T-helper 1 cell (primary cell): Measurements from ENCODE around the gene GMPR.

ENCODE experiments used
- DNase-seq, 5 donors: peaks; one replicate each; pipeline ENCODE4 v3.0.0-alpha.2; 2012 to 2020

GMPR gene

GRCh38 chr6:16305246-16305725 is 66.9 kb downstream of the GMPR start:
- no peak for DNase-seq

GRCh38 chr6:16305788-16306187 is 67.4 kb downstream of the GMPR start:
- no peak for DNase-seq

DNA sequence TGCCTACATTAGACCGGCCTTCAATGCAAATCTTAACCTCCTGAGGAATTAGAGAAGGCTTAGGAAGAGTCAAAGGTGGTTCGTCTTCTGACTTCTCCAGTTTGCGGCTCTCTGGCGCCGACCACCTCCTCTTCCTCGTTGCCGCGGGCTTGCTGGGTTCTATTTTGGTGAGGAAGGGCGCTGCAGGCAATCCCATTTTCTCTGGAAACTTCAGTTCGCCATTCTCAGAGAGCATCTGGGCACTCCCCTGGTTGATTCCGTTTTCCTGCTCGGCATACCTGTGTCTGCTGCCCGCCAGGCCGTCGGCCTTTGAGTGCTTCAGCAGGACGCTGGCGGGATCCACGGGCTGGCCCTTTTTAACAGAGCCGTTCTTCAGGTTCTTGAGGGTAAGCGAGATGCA is 67.9 kb downstream of the GMPR start:
- no peak for DNase-seq

- no peak for DNase-seq
Measured at GRCh38 chr6:16311763-16312162, 73.4 kb downstream of the GMPR start.

GRCh38 chr6:16313732-16314131 is 75.3 kb downstream of the GMPR start:
- no peak for DNase-seq

GRCh38 chr6:16314296-16314695 is 75.9 kb downstream of the GMPR start:
- DNase-seq = no peak

- DNase-seq = peak in 3 of 5 donors; percentile 20 to 46 (median 28)
Measured at GRCh38 chr6:16316741-16317251, 78.4 kb downstream of the GMPR start.

- no peak for DNase-seq
Measured at GRCh38 chr6:16318538-16318937, 80.2 kb downstream of the GMPR start.

GRCh38 chr6:16318953-16319720 is 80.8 kb downstream of the GMPR start:
- DNase-seq = no peak

GRCh38 chr6:16319813-16320532 is 81.6 kb downstream of the GMPR start:
- peak; percentile 25 to 83 (median 58) for DNase-seq

DNA sequence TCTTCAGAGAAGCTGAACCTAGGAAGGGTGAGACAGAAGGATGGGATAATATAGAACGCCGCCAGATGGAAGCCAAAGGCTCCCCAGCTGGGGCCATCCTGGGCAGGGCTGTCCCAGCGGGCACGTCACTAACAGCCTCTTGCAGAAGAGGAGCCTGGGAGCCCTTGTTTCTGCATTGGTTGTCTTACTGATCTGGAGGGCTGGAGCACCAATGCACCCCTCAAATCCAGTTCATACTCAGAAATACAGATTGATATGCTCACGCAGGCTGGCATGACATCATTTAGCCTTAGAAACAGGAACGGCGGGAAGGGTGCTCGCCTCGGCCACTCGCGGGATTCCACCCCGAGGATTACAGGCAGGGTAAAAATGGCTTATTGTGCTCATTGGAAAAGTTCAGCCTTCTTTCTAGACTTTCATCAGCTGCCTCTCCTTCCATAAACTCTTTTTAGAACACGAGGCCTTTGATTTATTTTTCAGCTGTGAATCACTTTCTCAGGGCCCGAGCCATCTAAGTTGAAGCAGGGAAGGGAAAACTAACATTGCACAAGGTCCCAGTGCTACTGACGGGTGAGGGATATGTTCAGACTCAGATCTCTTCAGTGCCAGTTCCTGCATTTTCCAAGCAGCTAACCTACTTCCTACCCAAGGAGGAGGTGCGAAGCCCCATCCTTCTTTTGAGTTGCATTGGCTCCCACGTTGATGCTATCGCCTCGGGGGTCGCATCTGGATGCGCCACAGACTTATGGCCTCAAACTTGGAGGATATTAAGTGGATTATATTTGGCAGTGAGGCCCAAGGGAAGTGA is 82.3 kb downstream of the GMPR start:
- no peak for DNase-seq

- no peak for DNase-seq
Measured at GRCh38 chr6:16321341-16321710, 82.9 kb downstream of the GMPR start.

- no peak for DNase-seq
Measured at GRCh38 chr6:16321826-16322225, 83.4 kb downstream of the GMPR start.

GRCh38 chr6:16322666-16323312 is 84.4 kb downstream of the GMPR start:
- DNase-seq = peak; percentile 43 to 91 (median 64)

DNA sequence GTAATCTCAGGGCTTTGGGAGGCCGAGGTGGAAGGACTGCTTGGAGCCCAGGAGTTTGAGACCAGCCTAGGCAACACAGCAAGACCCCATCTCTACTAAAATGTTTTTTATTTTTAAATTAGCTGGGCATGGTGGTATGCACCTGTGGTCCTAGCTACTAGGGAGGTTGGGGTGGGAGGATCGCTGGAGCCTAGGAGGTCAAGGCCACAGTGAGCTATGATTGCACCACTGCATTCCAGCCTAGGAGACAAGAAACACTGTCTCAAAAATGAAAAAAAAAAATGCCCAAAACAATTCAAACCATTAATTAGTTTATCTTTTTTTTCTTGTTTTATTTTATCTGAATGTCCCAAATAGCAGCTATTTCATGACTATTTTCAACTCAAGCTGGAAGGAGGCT is 85.8 kb downstream of the GMPR start:
- DNase-seq = no peak

DNA sequence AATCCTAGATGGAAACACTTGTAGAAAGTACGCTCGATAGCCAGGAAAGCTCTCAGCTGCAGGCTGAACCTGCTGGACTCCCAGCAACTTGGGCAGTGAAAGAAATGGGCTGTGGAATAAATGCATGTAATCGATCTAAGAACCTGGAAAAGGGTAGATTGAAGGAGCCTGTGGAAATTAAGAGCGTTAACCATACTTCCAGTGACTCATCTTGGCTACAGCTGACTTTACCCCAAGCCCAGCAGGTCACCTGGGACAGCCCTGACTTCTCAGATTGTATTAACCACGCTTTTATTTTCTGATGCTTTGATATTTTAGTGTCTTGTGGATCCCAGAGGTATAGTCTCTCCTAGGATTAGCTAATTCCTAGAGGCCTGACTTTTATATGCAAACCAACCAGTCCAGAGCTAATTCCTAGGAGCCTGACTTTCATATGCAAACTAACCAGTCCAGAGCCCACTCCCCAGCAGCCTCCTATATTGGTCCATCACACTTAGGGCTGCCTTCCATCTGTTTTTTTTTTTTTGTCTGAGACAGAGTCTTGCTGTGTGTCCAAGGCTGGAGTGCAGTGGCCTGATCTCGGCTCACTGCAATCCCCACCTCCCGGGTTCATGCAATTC is 86.3 kb downstream of the GMPR start:
- no peak for DNase-seq

GRCh38 chr6:16326531-16326930 is 88.1 kb downstream of the GMPR start:
- DNase-seq = no peak

DNA sequence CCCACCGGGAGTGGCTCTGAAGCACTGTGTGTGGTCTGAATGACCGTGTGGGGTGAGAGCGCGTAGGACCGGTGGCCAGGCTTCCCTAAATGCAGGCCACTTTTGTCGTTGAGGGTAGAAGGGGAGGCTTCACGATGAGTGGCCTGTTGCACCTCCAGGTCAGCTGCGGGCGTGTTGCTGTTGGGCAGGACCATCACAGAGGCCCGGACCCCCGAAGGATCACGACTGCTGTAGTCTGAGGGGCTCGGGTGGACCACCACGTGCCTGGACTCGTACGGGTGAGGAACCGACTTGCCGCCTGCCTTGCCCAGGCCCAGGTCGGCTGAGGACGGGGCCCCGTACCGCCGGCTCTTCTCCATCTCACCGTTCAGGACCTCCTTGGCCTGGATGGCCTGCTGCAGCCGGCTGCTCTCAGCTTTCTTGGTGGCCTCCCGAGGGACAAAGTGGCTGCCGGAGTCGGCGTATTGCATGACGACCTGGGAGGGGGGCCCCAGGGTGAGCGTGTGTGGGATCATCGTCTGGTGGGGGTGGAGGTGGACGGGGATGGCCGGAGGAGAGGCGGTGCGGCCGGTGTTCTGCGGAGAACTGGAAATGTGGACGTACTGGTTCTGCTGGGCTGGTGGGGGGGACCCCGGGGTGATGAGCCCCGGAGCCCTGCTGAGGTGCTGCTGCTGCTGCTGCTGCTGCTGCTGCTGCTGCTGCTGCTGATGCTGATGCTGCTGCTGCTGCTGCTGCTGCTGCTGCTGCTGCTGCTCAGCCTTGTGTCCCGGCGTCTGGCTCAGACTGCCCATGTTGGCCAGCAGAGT is 88.8 kb downstream of the GMPR start:
- no peak for DNase-seq

GRCh38 chr6:16327777-16328325 is 89.5 kb downstream of the GMPR start:
- DNase-seq = no peak

DNA sequence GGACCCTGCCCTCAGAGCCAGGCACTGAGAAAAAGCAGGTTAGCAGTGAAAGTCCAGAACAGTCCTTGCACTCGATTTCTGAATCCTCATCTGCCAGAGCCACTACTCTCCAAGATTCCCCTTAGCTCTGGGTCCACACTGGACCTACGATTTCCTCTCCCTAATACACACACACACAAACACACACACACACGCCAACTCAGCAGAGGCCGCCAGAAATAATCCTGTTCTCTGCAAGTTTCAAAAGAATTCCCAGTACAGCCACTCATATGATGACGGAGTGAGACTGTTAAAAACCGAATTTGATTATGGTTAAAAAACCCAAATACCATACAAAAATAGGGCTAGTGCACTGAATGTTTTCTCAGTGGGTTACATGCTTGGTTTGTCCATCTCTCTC is 90.8 kb downstream of the GMPR start:
- no peak for DNase-seq
